RWPE2 (cell line): ENCODE results near the gene FAM53B.

ENCODE experiments used
- ATAC-seq: fragments of 200-7000 bp; cut with Tn5 transposase; 3 replicates; pipeline ENCODE4 v1.9.1; 2021; ENCODE audit warnings: low read depth
- DNase-seq: peaks from one replicate; pipeline ENCODE4 v3.0.0-alpha.2; 2020; ENCODE audit warnings: low spot score
- H3K27ac ChIP-seq: fragments of 450-650 bp; 2 replicates; pipeline ENCODE4 v1.5.1; 2017; ENCODE audit warnings: mild to moderate bottlenecking; ENCODE audit not compliant: poor library complexity, severe bottlenecking
- H3K27me3 ChIP-seq: fragments of 250-450 bp; sonication (Bioruptor Pico); 2 replicates; pipeline ENCODE4 v1.5.1; 2021; ENCODE audit warnings: mild to moderate bottlenecking, moderate library complexity; ENCODE audit not compliant: insufficient read depth, poor library complexity, severe bottlenecking
- H3K36me3 ChIP-seq: fragments of 250-450 bp; sonication (Bioruptor Pico); 2 replicates; pipeline ENCODE4 v1.5.1; 2020; ENCODE audit warnings: low read depth, mild to moderate bottlenecking, moderate library complexity
- H3K4me1 ChIP-seq: fragments of 250-450 bp; sonication (Bioruptor Pico); 2 replicates; pipeline ENCODE4 v1.5.1; 2021; ENCODE audit warnings: mild to moderate bottlenecking, moderate library complexity; ENCODE audit not compliant: insufficient read depth, poor library complexity, severe bottlenecking
- H3K4me3 ChIP-seq: fragments of 250-450 bp; sonication (Bioruptor Pico); 2 replicates; pipeline ENCODE4 v1.5.1; 2021; ENCODE audit warnings: mild to moderate bottlenecking, moderate library complexity; ENCODE audit not compliant: severe bottlenecking
- H3K9me3 ChIP-seq: fragments of 250-450 bp; sonication (Bioruptor Pico); 2 replicates; pipeline ENCODE4 v1.5.1; 2021; ENCODE audit warnings: mild to moderate bottlenecking, moderate library complexity; ENCODE audit not compliant: severe bottlenecking
- TF ChIP-seq, protein P1 (sequence below): fragments of 450-650 bp; IDR thresholded peaks from one replicate; pipeline ENCODE4 v1.5.1; 2017; ENCODE audit warnings: mild to moderate bottlenecking, moderate library complexity; ENCODE audit not compliant: poor library complexity, severe bottlenecking

The FAM53B gene

DNA sequence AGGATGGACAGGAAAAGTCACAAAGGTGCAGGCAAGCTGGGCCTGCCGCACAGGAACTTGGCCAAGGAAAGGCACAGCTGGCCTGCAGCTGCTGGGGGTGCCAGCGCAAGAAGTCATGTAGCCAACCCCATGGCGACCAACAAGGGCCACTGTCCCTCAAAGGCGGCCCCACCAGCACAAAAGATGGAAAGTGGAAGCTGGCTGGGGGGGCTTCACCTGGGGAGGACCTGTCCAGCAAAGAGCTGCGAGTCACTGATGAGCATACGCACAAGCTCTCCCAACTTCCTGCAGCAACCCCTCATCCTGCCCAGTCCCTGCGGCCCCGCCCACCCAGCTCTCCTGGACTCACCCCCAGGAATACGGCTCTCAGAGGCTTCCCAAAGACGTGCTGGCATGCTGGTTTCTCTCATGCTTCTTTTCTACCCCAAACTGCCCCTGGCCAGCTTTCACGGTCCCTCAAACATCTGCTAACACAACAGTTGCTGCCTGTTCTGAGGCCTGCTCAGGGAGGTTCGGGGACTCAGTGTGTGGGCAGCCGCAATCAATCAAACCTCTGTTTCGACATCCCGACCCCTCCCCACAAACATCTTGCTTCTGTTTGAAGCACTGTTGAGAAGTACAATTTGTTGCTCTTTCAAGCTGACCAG lies 67.6 kb downstream of the FAM53B start:
- Histone ChIP-seq H3K9me3 (no peaks in the 10 kb centered on the region), H3K36me3 (peaks cover 9% of the 10 kb centered on the region), H3K4me3 (no peak overlapping the region), H3K4me1 (no peaks in the 10 kb centered on the region), H3K27me3 (no peaks in the 10 kb centered on the region), H3K27ac (no peak overlapping the region)
- ATAC-seq (no peak), DNase-seq (no peak)
- TF ChIP-seq, protein P1, sequence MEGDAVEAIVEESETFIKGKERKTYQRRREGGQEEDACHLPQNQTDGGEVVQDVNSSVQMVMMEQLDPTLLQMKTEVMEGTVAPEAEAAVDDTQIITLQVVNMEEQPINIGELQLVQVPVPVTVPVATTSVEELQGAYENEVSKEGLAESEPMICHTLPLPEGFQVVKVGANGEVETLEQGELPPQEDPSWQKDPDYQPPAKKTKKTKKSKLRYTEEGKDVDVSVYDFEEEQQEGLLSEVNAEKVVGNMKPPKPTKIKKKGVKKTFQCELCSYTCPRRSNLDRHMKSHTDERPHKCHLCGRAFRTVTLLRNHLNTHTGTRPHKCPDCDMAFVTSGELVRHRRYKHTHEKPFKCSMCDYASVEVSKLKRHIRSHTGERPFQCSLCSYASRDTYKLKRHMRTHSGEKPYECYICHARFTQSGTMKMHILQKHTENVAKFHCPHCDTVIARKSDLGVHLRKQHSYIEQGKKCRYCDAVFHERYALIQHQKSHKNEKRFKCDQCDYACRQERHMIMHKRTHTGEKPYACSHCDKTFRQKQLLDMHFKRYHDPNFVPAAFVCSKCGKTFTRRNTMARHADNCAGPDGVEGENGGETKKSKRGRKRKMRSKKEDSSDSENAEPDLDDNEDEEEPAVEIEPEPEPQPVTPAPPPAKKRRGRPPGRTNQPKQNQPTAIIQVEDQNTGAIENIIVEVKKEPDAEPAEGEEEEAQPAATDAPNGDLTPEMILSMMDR = no peak

DNA sequence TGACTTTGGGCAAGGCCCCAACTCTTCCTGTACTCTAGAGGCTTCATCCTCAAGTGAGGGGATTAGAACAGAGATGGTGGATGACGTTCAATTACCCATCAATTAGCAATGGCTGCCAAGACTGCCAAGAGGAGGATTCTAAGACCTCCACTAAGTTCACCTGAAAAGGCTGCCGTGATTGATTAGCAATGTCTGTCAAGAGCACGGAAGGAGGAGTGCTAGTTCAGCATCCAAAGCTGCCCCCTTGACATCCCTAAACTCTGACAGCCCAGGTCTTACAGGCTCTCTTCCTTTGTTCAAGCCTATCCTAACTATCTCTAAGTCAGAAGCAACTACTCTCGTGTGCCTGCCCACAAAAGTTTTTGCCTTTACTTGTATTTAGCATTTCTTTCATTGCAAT lies 68.4 kb downstream of the FAM53B start:
- Histone ChIP-seq H3K4me1 (no peaks in the 10 kb centered on the region), H3K36me3 (peaks cover 2% of the 10 kb centered on the region), H3K27ac (no peak overlapping the region), H3K27me3 (no peaks in the 10 kb centered on the region), H3K9me3 (no peaks in the 10 kb centered on the region), H3K4me3 (no peak overlapping the region)
- TF ChIP-seq, protein P1 = no peak
- ATAC-seq (no peak), DNase-seq (no peak)

DNA sequence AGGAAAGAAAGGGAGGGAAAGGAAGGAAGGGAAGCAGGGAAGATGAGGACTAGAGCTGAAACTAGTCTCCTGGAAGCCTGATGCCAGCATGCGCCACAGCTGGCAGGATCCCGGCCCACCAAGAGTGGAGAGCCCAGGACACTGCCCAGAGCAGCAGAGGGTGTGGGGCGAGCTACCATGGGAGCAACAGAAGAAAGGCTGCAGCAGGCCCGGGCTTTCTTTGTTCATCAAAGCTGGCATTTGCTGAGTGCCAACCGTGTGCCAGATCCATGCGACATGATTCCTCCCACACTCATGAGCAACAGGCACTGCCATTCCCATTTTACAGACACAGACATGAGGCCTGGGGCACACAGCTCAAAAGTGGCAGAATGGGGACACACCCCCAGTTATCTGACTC lies 68.9 kb downstream of the FAM53B start:
- Histone ChIP-seq H3K27ac (no peak overlapping the region), H3K36me3 (no peaks in the 10 kb centered on the region), H3K27me3 (no peaks in the 10 kb centered on the region), H3K4me1 (no peaks in the 10 kb centered on the region), H3K4me3 (no peak overlapping the region), H3K9me3 (no peaks in the 10 kb centered on the region)
- ATAC-seq = no peak
- TF ChIP-seq, protein P1 = no peak
- no peak for DNase-seq

DNA sequence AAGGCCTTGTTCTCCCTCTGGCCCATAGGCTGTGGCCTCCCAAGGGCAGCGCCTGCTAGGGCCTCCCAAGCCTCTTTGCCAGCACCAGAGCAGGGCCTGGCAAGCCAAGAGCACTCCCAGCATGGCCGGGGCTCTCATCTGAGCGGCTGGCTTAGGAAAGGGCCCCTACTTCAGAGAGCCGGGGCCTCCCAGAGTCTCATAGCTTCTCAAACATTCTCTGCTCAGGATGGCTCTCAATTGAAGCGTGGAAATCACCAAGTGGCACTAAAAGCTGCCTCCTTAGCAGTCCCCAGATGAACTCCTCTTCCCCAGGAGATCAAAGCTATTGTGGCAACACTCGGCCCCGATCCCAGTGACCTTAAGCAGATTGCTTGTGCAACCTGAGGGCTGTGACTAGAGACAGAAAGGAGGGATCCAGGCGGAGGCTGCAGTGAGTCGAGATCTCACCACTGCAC lies 69.4 kb downstream of the FAM53B start:
- no peaks in the 10 kb centered on the region for H3K36me3 ChIP-seq
- no peak overlapping the region for H3K27ac ChIP-seq
- H3K9me3 ChIP-seq = no peaks in the 10 kb centered on the region
- H3K4me3 ChIP-seq = no peak overlapping the region
- ATAC-seq (no peak), DNase-seq (no peak)
- H3K4me1 ChIP-seq = no peaks in the 10 kb centered on the region
- no peaks in the 10 kb centered on the region for H3K27me3 ChIP-seq
- TF ChIP-seq, protein P1 = no peak

DNA sequence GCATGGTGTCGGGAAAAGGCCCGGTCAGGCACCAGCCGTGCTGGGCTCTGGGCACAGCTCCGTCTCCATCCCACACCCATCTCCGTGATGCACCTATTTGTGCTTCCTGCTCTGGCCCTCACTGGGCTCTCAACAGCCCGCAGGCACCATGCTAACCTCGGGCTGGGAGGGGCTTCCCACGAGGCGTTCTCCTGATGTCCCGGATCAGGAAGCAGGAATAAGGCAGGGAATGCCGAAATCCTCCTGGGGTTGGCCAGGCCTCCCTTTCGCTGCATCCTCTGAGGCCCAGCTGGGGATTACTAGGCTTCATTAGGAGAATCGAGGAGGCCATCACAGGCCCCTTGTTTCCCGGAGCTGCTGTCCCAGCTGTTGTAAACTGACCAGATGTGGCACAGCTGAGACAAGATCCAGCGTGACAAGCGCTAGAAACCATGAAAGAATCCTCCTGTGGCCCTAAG lies 72.0 kb downstream of the FAM53B start:
- no peak overlapping the region for H3K27ac ChIP-seq
- H3K27me3 ChIP-seq = no peaks in the 10 kb centered on the region
- TF ChIP-seq, protein P1 = no peak
- ATAC-seq = no peak
- no peaks in the 10 kb centered on the region for H3K4me1 ChIP-seq
- DNase-seq = no peak
- no peak overlapping the region for H3K4me3 ChIP-seq
- H3K9me3 ChIP-seq = no peaks in the 10 kb centered on the region
- no peaks in the 10 kb centered on the region for H3K36me3 ChIP-seq
